HG03039 (cell line): Measurements from ENCODE around the gene VGLL4.
"Not testable (repeated sequence)": the region's sequence is repeated elsewhere in the genome, so short reads cannot be mapped to it uniquely, and the experiment has no call there.

Experiments used
- ATAC-seq: cut with Tn5 transposase; IDR thresholded peaks from one replicate; pipeline ENCODE4 v1.9.1; 2021; ENCODE audit warnings: mild to moderate bottlenecking, moderate library complexity; ENCODE audit not compliant: unreplicated experiment

VGLL4 gene

GRCh38 chr3:11536132-11536935 lies 107.4 kb downstream of the VGLL4 start:
- ATAC-seq = no peak

- no peak for ATAC-seq
Measured at GRCh38 chr3:11535243-11535960, 108.3 kb downstream of the VGLL4 start.

DNA sequence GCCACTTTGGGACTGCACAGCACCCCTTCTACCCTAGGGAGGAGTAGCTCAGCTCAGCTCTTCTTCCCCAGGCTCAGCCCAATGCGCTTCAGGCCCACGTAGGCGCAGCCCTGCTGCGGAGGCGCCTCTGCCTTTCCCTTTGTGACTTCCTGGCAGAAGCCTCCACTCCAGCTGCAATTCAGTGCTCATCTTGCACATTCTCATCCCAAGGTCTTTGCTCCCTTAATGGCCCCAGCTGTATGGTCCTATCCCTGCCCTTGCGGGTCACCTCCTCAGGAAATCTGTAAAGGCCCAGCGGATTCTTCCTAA lies 109.0 kb downstream of the VGLL4 start:
- no peak for ATAC-seq

DNA sequence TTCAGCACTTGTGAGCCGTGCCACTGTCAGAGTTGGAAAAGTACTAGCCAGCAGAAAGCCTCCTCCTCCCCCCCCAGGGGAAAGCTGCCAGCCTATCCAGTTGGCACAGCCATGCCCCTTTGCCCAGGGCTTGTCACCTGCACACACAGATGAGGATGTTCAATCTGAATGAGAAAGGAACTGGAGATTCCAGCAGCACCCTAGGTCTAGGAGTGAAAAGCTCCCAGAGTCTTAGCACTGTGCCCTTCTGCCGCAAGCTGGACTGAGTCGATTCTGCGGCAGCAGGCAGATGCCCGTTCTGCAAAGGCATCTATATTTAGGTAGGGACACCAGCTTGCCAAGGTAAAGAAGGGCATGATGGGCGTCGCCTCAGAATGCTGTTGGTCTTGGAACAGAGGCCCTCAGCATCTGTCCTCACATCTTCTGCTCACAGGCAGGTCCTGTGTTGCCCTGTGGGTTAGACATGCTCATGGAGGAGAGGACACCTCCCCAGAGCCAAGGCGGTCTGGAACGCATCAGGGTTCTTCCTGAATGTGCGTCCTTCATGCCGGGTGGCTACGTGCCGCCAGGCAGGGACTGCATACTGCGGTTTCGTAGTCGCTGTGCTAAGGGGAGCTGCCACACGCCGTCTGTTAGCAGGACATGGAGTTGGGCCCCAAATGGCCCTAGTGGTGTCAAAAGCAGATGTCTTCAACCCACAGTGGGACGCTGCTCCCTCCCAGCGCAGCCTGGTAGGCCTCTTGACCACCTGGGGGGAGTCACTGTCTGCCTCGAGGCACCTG lies 109.5 kb downstream of the VGLL4 start:
- ATAC-seq = no peak

GRCh38 chr3:11532931-11533391 lies 110.8 kb downstream of the VGLL4 start:
- no peak for ATAC-seq

GRCh38 chr3:11530153-11530721 lies 113.5 kb downstream of the VGLL4 start:
- ATAC-seq = no peak

GRCh38 chr3:11529281-11529680 lies 114.4 kb downstream of the VGLL4 start:
- no peak for ATAC-seq

GRCh38 chr3:11526121-11526520 lies 117.6 kb downstream of the VGLL4 start:
- ATAC-seq = not testable (repeated sequence)

DNA sequence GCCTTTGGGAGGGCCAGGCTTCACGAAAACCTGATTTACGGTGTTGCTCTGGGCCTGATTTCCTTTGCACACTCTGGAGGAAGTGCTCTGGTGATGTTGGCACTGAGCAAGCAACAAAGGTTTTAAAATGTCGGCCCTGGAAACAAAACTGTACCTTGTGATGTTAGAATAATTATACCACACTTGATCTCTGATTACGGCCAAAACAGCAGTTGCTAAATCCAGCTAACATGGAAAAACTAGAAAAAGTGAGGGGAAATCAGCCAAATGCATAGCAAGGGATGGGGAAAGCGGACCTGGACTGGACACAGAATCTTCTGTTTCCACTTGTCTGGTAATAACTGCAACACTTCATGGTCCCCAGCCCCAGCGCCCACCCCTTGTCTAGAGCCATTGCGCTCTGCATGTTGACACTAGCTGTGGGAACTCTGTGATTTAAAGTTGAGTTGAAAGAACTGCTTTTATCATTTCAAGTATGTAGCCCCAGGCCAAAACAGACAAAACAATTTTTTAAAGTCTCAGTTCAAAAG lies 120.1 kb downstream of the VGLL4 start:
- ATAC-seq = no peak

- no peak for ATAC-seq
Measured at GRCh38 chr3:11522953-11523571, 120.7 kb downstream of the VGLL4 start.

GRCh38 chr3:11522398-11522715 lies 121.4 kb downstream of the VGLL4 start:
- no peak for ATAC-seq

DNA sequence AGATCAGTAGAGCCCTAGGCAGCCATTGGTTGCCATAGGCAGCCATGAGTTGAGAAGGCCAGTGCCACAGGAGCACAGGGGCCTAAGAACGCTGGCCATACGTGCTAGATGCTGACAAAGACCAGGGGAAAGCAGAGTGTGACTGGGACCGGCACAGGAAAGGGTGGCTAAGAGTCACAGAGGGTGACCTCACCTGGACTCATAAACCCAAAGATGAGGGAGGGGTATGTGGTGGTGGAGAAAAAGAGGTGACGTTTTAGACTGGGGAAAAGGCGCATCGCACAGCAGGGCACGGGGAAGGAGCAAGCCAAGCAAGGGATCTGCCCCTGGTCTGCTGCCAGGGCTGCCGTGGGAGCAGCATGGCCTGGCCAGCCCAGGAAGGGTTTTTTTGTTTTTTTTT lies 122.5 kb downstream of the VGLL4 start:
- ATAC-seq = no peak

DNA sequence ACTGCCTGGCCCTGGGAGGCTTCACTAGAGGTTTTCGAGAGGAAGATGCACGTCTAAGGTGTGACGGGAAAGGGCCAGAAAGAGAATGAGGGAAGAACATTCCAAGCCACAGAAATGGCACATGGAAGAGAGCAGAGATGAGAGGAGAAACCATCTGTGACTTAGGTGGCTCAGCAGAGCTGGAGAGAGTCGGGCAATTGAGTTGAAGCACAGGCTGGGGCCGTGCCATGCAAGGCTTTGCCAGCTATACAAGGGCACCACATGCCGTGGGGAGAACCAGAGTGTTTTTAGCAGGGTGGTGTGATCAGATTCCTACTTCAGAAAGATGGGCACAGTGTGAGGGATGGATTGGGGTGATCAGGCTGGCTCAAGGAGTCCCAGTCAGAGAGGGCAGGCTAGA lies 126.1 kb downstream of the VGLL4 start:
- no peak for ATAC-seq

DNA sequence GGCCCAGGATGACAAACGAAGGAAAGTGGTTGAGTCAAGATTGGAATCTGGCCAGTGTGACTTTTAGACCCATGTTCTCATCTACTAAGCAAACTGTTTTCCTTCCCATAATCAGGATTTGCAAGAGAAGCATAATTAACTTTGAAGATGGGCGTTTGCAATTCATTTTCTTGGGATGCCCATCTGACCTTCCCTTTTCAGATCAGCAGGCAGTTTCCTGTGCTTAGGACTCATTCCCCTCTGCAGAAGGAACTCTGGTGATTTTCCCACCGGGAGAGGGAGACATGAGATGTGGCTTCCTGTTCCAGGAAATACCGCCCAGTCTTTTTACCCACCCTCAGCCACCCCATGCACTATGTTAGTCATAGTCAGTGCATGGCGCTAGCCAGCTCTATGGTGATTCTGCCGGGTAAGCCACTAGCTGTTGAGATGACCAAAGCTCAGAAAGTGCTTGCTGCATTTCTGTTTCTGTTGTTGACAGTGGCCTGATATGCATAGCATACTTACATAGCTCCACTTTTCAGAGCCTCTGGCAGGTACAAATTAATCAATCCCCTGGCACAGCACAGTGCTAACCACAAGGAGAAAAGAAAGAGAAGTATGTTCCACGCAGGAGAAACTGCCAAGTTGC lies 129.4 kb downstream of the VGLL4 start:
- no peak for ATAC-seq

DNA sequence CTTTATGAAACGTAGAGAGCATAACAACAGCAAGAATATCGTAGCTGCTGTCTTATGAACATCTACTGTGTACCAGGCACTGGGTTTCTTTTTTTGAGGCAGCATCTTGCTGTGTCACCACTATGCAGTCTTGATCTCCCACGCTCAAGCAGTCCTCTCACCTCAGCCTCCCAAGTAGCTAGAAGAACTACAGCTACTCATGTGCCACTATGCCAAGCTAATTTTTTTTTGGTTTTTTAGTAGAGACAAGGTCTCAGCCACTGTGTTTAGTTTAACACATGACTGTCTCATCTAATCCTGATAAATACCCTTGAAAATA lies 129.9 kb downstream of the VGLL4 start:
- no peak for ATAC-seq

DNA sequence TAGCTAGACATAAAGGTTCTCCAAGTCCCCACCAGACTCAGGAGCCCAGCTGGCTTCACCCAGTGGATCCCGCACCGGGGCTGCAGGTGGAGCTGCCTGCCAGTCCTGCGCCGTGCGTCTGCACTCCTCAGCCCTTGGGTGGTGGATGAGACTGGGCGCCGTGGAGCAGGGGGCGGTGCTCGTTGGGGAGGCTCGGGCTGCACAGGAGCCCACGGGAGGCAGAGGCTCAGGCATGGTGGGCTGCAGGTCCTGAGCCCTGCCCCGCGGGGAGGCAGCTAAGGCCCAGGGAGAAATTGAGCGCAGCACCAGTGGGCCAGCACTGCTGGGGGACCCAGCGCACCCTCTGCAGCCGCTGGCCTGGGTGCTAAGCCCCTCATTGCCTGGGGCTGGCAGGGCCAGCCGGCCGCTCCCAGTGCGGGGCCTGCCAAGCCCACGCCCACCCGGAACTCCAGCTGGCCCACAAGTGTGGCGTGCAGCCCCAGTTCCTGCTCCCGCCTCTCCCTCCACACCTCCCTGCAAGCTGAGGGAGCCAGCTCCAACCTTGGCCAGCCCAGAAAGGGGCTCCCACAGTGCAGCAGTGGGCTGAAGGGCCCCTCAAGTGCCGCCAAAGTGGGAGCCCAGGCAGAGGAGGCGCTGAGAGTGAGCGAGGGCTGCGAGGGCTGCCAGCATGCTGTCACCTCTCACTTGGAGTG lies 130.4 kb downstream of the VGLL4 start:
- ATAC-seq = not testable (repeated sequence)

DNA sequence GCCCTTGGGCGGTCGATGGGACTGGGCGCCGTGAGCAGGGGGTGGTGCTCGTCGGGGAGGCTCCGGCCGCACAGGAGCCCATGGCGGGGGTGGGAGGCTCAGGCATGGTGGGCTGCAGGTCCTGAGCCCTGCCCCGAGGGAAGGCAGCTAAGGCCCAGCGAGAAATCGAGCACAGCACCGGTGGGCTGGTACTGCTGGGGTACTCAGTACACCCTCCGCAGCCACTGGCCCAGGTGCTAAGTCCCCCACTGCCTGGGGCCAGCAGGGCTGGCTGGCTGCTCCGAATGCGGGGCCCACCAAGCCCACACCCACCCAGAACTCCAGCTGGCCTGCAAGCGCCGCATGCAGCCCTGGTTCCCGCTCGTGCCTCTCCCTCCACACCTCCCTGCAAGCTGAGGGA lies 132.1 kb downstream of the VGLL4 start:
- ATAC-seq = not testable (repeated sequence)

DNA sequence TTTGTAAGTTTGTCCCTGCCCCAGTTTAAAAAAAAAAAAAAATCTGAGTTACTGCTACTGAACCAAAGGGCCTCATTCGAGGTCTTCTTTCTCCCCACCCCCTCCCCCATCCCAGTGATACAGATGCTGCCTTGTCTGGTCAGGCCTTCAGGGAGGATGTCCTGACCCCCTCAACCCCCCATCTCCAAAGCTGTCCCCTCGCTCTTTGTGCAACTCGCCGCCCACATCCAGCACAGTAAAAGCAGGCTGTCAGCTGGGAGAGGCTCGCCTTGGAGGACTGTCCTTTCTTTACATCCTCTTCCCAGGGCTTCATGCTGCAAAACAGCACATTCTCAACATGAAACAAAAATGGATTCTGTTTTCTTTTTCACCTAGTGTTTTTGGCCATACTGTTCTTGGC lies 133.4 kb downstream of the VGLL4 start:
- no peak for ATAC-seq

- no peak for ATAC-seq
Measured at GRCh38 chr3:11510001-11510340, 133.7 kb downstream of the VGLL4 start.
